ENCODE results near the gene ENSA.
A peak's percentile ranks its signal among the peaks of the same experiment; 100 is the strongest.

The ENSA gene

GRCh38 chr1:150629115-150629928, at the start of gene ENSA:
Gene ENSA, minus strand, starts transcription at chr1:150629612. Its CDS starts 142 bp downstream, at chr1:150629470.
- H4K20me1 ChIP-seq (ENCODE audit: insufficient read depth) = peaks cover 3% of the 10 kb centered on the region; the same call in 1 of the 2 replicates
- no peaks in the 10 kb centered on the region for H3K27me3 ChIP-seq (ENCODE audit: insufficient read depth, low read depth)
- H3K4me2 ChIP-seq = peak within 1 kb of the TSS; percentile 84
- peak within 1 kb of the TSS; percentile 90 for H3K9ac ChIP-seq
- H3K4me1 ChIP-seq (ENCODE audit: low read depth, poor library complexity, severe bottlenecking) = peaks cover 23% of the 10 kb centered on the region
- H3K27ac ChIP-seq = peak within 1 kb of the TSS; percentile 85
- H2AFZ ChIP-seq (ENCODE audit: low read depth) = peak within 1 kb of the TSS; percentile 62
- peaks cover 18% of the 10 kb centered on the region; the same call in 1 of the 2 replicates for H3K36me3 ChIP-seq (ENCODE audit: insufficient read depth)
- H3K4me3 ChIP-seq (IDR thresholded peaks at IDR 0.05; ENCODE audit: insufficient read depth, low read depth, low read length) = peak within 1 kb of the TSS; percentile 99
- peaks cover 42% of the 10 kb centered on the region for H3K79me2 ChIP-seq (ENCODE audit: insufficient read depth, low read depth)
- TF ChIP-seq CTCF (conservative IDR thresholded peaks at IDR 0.05; ENCODE audit: low read depth, low read length) = peak; percentile 19; the same call in 1 of the 2 replicates

- peaks cover 6% of the 10 kb centered on the region for H3K4me1 ChIP-seq (ENCODE audit: low read depth, poor library complexity, severe bottlenecking)
- no peaks in the 10 kb centered on the region for H3K27me3 ChIP-seq (ENCODE audit: insufficient read depth, low read depth)
- no peak overlapping the region for H3K27ac ChIP-seq
- H2AFZ ChIP-seq (ENCODE audit: low read depth) = no peak overlapping the region
- no peaks in the 10 kb centered on the region for H4K20me1 ChIP-seq (ENCODE audit: insufficient read depth)
- no peak overlapping the region for H3K9ac ChIP-seq
- no peak for TF ChIP-seq CTCF (conservative IDR thresholded peaks at IDR 0.05; ENCODE audit: low read depth, low read length)
- no peak overlapping the region for H3K4me3 ChIP-seq (IDR thresholded peaks at IDR 0.05; ENCODE audit: insufficient read depth, low read depth, low read length)
- H3K79me2 ChIP-seq (ENCODE audit: insufficient read depth, low read depth) = no peaks in the 10 kb centered on the region
- H3K36me3 ChIP-seq (ENCODE audit: insufficient read depth) = no peaks in the 10 kb centered on the region
- no peak overlapping the region for H3K4me2 ChIP-seq
Observed at GRCh38 chr1:150678988-150679387, 49.6 kb upstream of the ENSA start.

DNA sequence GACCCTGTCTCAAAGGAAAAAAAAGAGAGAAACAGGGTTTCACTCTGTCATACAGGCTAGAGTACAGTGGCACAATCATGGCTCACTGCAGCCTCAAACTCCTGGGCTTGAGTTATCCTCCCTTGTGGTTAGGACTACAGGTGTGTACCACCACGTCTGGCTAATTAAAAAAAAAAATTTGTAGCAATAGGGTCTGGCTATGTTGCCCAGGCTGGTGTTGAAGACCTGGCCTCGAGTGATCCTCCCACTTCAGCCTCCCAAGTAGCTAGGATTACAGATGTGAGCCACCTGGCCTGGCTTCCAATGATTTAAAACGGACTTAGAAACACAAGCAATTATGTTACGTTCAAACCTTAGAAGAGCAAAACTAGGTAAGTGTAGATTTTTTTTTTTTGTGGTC, 45.5 kb upstream of the ENSA start:
- Histone ChIP-seq H3K4me2 (no peak overlapping the region), H3K4me3 (IDR thresholded peaks at IDR 0.05; ENCODE audit: insufficient read depth, low read depth, low read length) (no peak overlapping the region), H2AFZ (ENCODE audit: low read depth) (no peak overlapping the region), H3K9ac (no peak overlapping the region), H3K36me3 (ENCODE audit: insufficient read depth) (no peaks in the 10 kb centered on the region), H3K4me1 (ENCODE audit: low read depth, poor library complexity, severe bottlenecking) (peaks cover 3% of the 10 kb centered on the region), H3K27me3 (ENCODE audit: insufficient read depth, low read depth) (no peaks in the 10 kb centered on the region), H4K20me1 (ENCODE audit: insufficient read depth) (no peaks in the 10 kb centered on the region), H3K79me2 (ENCODE audit: insufficient read depth, low read depth) (no peaks in the 10 kb centered on the region), H3K27ac (no peak overlapping the region)
- no peak for TF ChIP-seq CTCF (conservative IDR thresholded peaks at IDR 0.05; ENCODE audit: low read depth, low read length)

DNA sequence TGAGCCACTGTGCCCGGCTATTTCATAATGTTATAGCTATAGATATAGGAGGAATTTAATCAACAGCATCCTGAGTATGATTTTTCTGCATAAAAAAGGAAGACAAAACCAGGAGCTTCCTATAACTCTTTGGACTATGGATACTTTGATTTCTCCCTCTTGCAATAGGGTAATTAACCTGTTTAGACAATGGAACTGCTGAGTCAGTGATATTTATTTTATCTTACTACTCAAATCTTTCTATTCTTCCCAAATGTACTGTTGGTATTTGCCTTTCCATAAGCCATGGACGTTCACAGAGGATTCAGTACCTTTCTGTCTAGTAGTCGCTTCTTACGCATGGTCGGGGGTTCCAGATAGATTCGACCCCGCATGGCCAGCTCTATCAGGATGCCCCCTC, 33.9 kb upstream of the ENSA start:
- Histone ChIP-seq H3K27me3 (ENCODE audit: insufficient read depth, low read depth) (no peaks in the 10 kb centered on the region), H3K9ac (no peak overlapping the region), H2AFZ (ENCODE audit: low read depth) (no peak overlapping the region), H3K27ac (no peak overlapping the region), H3K4me2 (no peak overlapping the region), H3K36me3 (ENCODE audit: insufficient read depth) (no peaks in the 10 kb centered on the region), H3K79me2 (ENCODE audit: insufficient read depth, low read depth) (no peaks in the 10 kb centered on the region), H3K4me1 (ENCODE audit: low read depth, poor library complexity, severe bottlenecking) (peaks cover 6% of the 10 kb centered on the region), H4K20me1 (ENCODE audit: insufficient read depth) (no peaks in the 10 kb centered on the region), H3K4me3 (IDR thresholded peaks at IDR 0.05; ENCODE audit: insufficient read depth, low read depth, low read length) (no peak overlapping the region)
- no peak for TF ChIP-seq CTCF (conservative IDR thresholded peaks at IDR 0.05; ENCODE audit: low read depth, low read length)

Data from KMS-11 (cell line).